Sciatic nerve (tissue), 2 donors: ENCODE results near the gene TMEM255B. TPM values are rescaled to one million over a fixed set of nuclear protein-coding genes. Genes with fewer than 3 reads are reported as not detected.
A peak's percentile ranks its signal among the peaks of the same experiment; 100 is the strongest.

Source experiments
- ATAC-seq: fragments of 200-7000 bp; cut with Tn5 transposase; one replicate; pipeline ENCODE4 v1.9.1; 2020; ENCODE audit warnings: mild to moderate bottlenecking, moderate library complexity
- DNase-seq: peaks from one replicate; pipeline ENCODE4 v3.0.0-alpha.2; 2020; ENCODE audit warnings: low spot score
- intact Hi-C: fragments of 100-400 bp; cut with DNase I; formaldehyde crosslinking; loops from one replicate; pipeline ENCODE4 v1.14.2; 2022
- total RNA-seq: library from RNA; stranded (reverse); fragmentation: NEBNext Ultra II Directional; extraction: Animal tissue kit (Norgen Biotek cat#: 25700); gene quantifications from one replicate; pipeline ENCODE4 v1.2.1, GENCODE V29; 2021
- donor health status: DM: no; HTN: no; CAD: no.
- donor health status: DM: no; HTN: no; CAD: no.

The TMEM255B gene
- total RNA-seq, 1 donor from 2014 or later: 34.8 TPM

- intact Hi-C loops: no loop called here
- DNase-seq (peak; percentile 38), ATAC-seq (no peak)
Observed at GRCh38 chr13:113763254-113763653, 4.2 kb downstream of the TMEM255B start.

GRCh38 chr13:113763961-113764792 lies 5.2 kb downstream of the TMEM255B start:
- peak; percentile 51 for DNase-seq
- intact Hi-C loops: no loop called here
- no peak for ATAC-seq

- DNase-seq (peak; percentile 53), ATAC-seq (no peak)
- intact Hi-C loops: no loop called here
Observed at GRCh38 chr13:113764793-113765563, 6.0 kb downstream of the TMEM255B start.

DNA sequence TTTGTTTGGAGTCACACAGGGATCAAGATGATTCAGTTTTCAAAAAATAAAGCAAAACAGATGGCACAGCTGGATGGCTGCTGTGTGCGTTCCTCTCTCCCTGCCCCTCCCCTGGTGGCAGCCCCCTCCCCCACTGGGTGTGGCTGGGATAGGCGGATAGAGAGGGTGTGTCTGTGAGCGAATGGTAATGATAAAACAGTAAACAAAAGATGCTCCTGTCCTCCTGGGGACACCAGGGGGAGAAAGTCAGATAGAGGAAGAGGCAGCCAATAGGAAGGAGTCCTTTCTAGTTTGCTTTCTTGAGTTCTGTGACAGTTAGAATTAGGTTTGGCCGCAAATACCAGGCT lies 6.5 kb downstream of the TMEM255B start:
- intact Hi-C loops: no loop called here
- ATAC-seq (no peak), DNase-seq (peak; percentile 33)

DNA sequence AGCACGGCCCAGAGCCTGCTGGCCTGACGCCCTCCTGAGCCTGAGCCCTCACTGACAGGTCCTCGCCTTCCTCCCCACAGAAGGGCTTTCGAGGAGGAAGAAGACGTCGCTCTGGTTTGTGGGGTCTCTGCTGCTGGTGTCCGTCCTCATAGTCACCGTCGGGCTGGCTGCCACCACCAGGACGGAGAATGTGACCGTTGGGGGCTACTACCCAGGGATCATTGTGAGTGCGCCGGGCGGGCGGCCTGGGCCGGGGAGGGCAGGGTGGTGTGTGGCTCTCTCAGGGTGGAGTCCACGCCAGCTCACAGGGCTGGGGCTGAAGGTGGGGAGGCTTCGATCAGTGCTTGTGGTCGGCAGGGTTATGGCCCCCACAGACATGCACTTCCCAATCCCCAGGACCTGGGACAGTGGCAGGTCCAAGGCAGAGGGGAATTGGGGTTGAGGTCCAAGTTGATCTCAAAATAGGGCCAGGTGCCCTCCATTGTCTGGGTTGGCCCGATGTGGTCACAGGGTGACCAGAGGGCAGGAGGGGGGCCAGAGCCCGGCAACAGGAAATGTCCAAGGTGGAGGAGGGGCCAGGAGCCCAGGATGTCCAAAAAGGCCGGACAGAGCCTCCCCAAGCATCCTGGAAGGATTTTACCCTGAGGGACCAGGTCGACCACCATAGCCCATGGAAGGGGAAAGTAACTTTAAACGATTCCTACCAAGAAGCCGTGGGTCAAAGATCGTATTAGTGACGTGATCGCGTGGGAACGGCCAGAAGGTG lies 7.2 kb downstream of the TMEM255B start:
- DNase-seq: peak; percentile 52

GRCh38 chr13:113767366-113767765 lies 8.3 kb downstream of the TMEM255B start:
- intact Hi-C loops: no loop called here
- ATAC-seq (no peak), DNase-seq (peak; percentile 2)

More for the DNA sequence above, 7.2 kb downstream of the TMEM255B start:
- ATAC-seq: no peak
- intact Hi-C loops: no loop called here

GRCh38 chr13:113768018-113768905 lies 9.2 kb downstream of the TMEM255B start:
- intact Hi-C loops: no loop called here
- ATAC-seq (no peak), DNase-seq (peak; percentile 33)

DNA sequence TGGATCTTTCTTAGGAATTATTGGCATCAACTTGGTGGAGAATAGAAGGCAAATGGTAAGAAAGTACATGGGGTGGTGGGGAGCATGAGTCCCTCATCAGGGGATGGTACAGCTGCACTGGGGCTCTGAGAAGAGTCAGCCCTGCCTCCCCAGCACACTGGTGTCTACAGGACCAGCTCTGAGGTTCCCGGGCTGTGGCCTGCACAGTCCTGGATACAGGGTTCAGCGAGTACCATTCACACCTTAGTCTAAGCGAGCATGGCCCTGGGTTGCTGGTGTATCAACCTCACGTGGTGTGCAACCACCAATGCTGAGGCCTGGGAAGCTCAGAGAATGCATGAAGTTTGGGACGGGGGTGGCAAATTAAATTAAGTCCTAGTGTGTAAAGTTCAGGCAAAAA lies 10.1 kb downstream of the TMEM255B start:
- no peak for ATAC-seq
- DNase-seq: peak; percentile 46
- intact Hi-C loops: no loop called here

- no peak for ATAC-seq
- intact Hi-C loops: no loop called here
- peak; percentile 21 for DNase-seq
Observed at GRCh38 chr13:113769881-113770280, 10.9 kb downstream of the TMEM255B start.

DNA sequence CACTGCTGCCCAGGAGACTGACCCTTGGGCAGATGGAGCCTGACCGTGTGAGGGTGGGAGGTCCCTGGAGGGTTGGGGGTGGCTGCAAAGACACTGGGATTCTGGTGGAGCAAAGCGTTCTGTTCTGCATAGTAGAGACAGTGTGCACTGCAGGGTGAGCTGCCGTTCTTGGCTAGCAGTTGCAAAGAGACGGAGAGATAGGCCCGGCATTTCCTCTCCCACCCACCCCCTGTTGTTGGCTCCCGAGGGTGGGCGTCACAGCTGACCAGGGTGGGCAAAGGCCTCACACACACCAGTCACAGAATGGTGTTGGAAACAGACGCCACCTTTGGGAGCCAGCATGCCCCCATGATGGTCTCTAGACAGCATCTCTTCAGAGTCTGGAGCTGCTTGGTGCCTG lies 11.4 kb downstream of the TMEM255B start:
- peak; percentile 38 for DNase-seq
- no peak for ATAC-seq
- intact Hi-C loops: no loop called here

DNA sequence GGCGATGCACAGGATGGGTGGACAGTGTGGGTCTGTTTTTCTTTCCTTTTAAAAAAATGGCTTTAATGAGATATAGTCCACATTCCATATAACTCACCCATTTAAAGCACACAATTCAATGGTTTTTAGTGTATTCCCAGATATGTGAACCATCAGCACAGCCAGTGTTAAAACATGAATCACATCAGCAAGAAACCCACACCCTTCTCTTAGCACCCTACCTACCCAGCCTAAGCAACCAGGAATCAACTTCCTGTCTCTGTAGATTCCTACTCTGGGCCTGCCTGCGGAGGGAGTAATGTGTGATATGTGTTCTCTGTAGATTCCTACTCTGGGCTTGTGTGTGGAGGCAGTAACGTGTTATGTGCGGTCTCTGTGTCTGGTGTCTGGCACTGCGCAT lies 11.9 kb downstream of the TMEM255B start:
- intact Hi-C loops: no loop called here
- DNase-seq: no peak
- ATAC-seq: no peak

- intact Hi-C loops: no loop called here
- ATAC-seq (no peak), DNase-seq (no peak)
Observed at GRCh38 chr13:113771709-113772331, 12.8 kb downstream of the TMEM255B start.

GRCh38 chr13:113774177-113775107 lies 15.4 kb downstream of the TMEM255B start:
- ATAC-seq (no peak), DNase-seq (no peak)
- intact Hi-C loops: no loop called here

- ATAC-seq (no peak), DNase-seq (peak; percentile 48)
- intact Hi-C loops: no loop called here
Observed at GRCh38 chr13:113775451-113776145, 16.6 kb downstream of the TMEM255B start.

DNA sequence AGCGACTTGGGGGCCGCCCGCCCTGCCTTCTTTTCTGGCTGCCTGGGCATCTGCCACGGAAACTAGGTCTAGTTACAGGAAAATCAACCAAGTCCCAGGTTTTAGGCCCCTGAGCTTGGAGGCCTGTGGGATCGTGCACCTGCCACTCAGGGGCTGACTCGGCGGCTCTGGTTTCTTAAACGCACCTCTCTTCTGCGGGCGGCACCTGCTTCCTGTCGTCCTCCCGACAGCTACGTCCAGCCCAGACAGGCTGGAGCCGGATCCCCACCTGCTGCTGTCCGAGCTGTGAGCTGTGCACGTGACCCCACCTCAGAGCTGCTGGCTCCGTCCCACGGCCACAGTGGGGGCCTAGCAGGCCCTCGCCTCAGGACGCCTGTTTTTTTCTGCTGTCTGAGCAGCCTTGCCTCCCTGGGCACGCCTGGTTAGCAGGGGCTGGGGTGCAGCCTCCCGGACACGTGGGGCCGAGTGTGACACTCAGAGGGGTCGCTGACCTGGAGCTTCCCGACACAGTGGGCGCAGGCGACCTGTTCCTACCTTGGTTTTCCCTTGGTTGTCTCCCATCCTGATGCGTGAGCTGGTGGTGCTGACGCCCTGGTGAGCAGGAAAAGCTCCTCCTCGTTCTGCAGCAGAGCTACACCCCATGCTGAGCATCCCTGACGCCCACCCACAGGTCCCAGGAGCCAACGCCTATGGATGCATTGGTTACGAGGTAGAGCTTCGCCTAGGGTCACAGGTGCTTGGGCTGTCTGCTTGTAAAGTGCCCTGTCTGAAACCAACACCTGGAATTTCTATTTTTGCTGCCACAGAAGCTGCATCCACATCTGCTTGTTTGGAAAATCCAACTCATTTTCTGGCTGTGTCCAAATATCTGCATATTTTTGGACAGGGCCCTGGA lies 17.5 kb downstream of the TMEM255B start:
- intact Hi-C loops: no loop called here
- DNase-seq (peak; percentile 52), ATAC-seq (no peak)
